GM12878 (cell line): ENCODE data around the gene HID1. TPM values are rescaled to one million over a fixed set of nuclear protein-coding genes. Genes with fewer than 3 reads are reported as not detected.

ENCODE experiments used
- ASH2L ChIP-seq: fragments of 300-600, 200-600 bp; sonication (generic); IDR thresholded peaks from 2 replicates; pipeline ENCODE4 v1.6.1; 2017; ENCODE audit warnings: low read depth, mild to moderate bottlenecking, borderline replicate concordance
- BMI1 ChIP-seq: fragments of 450-650 bp; IDR thresholded peaks from 2 replicates; pipeline ENCODE4 v1.6.1; 2016; ENCODE audit warnings: mild to moderate bottlenecking, moderate library complexity, borderline replicate concordance
- CUX1 ChIP-seq: IDR thresholded peaks from 2 replicates; pipeline ENCODE4 v1.6.1; 2012; ENCODE audit warnings: improper control_type of control experiment, low read depth, low read length; ENCODE audit not compliant: insufficient replicate concordance
- EED ChIP-seq: sonication (generic); IDR thresholded peaks from 2 replicates; pipeline ENCODE4 v1.6.1; 2016; ENCODE audit warnings: antibody characterized with exemption, low read depth
- FOS ChIP-seq: IDR thresholded peaks from 3 replicates; pipeline ENCODE4 v1.6.1; 2011; ENCODE audit warnings: borderline replicate concordance; ENCODE audit not compliant: insufficient read length; ENCODE audit errors: extremely low read depth
- HSF1 ChIP-seq: fragments of 150-350 bp; IDR thresholded peaks from 2 replicates; pipeline ENCODE4 v1.6.1; 2014; ENCODE audit warnings: mild to moderate bottlenecking, low read depth, low read length
- IRF4 ChIP-seq: IDR thresholded peaks from 2 replicates; pipeline ENCODE4 v1.6.1; 2011; ENCODE audit warnings: low read depth, low read length
- KLF5 ChIP-seq: fragments of 450-650 bp; IDR thresholded peaks from 2 replicates; pipeline ENCODE4 v1.6.1; 2014; ENCODE audit warnings: mild to moderate bottlenecking; ENCODE audit not compliant: partially characterized antibody
- LARP7 ChIP-seq: fragments of 450-650 bp; IDR thresholded peaks from 2 replicates; pipeline ENCODE4 v1.6.1; 2017; ENCODE audit warnings: mild to moderate bottlenecking
- MYB ChIP-seq: fragments of 150-350 bp; IDR thresholded peaks from 2 replicates; pipeline ENCODE4 v1.6.1; 2014; ENCODE audit warnings: mild to moderate bottlenecking, low read depth, low read length, borderline replicate concordance
- MYC ChIP-seq: IDR thresholded peaks from 2 replicates; pipeline ENCODE4 v1.6.1; 2011; ENCODE audit warnings: mild to moderate bottlenecking, low read length, moderate library complexity, inconsistent platforms; ENCODE audit not compliant: insufficient read depth, insufficient replicate concordance, insufficient read length, severe bottlenecking
- POLR2A ChIP-seq: IDR thresholded peaks from 2 replicates; pipeline ENCODE4 v1.6.1; 2011; ENCODE audit warnings: low read depth, mild to moderate bottlenecking, low read length
- RELB ChIP-seq: fragments of 450-650 bp; IDR thresholded peaks from 2 replicates; pipeline ENCODE4 v1.6.1; 2017; ENCODE audit warnings: low read depth, mild to moderate bottlenecking, moderate library complexity
- USF2 ChIP-seq: IDR thresholded peaks from 2 replicates; pipeline ENCODE4 v1.6.1; 2011; ENCODE audit warnings: low read depth, low read length, improper control_type of control experiment, borderline replicate concordance
- ZNF592 ChIP-seq: fragments of 450-650 bp; IDR thresholded peaks from 2 replicates; pipeline ENCODE4 v1.6.1; 2017; ENCODE audit warnings: mild to moderate bottlenecking, moderate library complexity
- polyA plus RNA-seq, 11 experiments: library from polyadenylated mRNA; depleted of rRNA in 4 of 11; unstranded in 6 of 11; stranded (reverse) in 5 of 11; fragments of >200 nt; fragmentation: Nextera tagmentation in 4 of 11; fragmentation: Illumina TruSeq in 1 of 11; extraction: Ambion mirVana in 4 of 11; extraction: Trizol in 1 of 11; gene quantifications; 1 replicate in 1 of 11; 2 replicates in 10 of 11; pipeline versions ENCODE4 v1.2.1 to v1.2.3, GENCODE V29; 2011 to 2016; ENCODE audit warnings: inconsistent platforms in 2 of 11, missing spikeins in 2 of 11, low read depth in 1 of 11
- total RNA-seq, 4 experiments: library from RNA; depleted of rRNA in 3 of 4; stranded (reverse); fragments of >200 nt in 3 of 4; fragmentation: Illumina TruSeq in 1 of 4; extraction: Trizol in 1 of 4; gene quantifications; 2 replicates each; pipeline versions ENCODE4 v1.2.1 to v1.2.3, GENCODE V29; 2013 to 2021

Gene HID1
- total and polyA plus RNA-seq, 10 of the 15 experiments (the other 5 are each of a cell fraction or from before 2014, with no cell fraction given): 0.04 to 0.77 (median 0.32) TPM; not detected in 2

GRCh38 chr17:74945543-74945942 lies 27.0 kb downstream of the HID1 start (continued):
- TF ChIP-seq CUX1 (no peak), RELB (peak; percentile 62), FOS (no peak), USF2 (peak; percentile 36; the same call in 1 of the 2 replicates), BMI1 (no peak), KLF5 (no peak), POLR2A (peak; percentile 52; the same call in 1 of the 2 replicates), ASH2L (no peak), HSF1 (no peak), EED (peak; percentile 44; the same call in 1 of the 2 replicates), LARP7 (no peak), MYC (no peak), ZNF592 (no peak), IRF4 (0 out of 2 replicates have a peak, but pooled peaks have one; percentile 43), MYB (no peak)
